HG02884 (cell line): ENCODE measurements around the gene VAV2.
A peak's percentile ranks its signal among the peaks of the same experiment; 100 is the strongest.
"Not testable (repeated sequence)": the region's sequence is repeated elsewhere in the genome, so short reads cannot be mapped to it uniquely, and the experiment has no call there.

Source experiments
- ATAC-seq: cut with Tn5 transposase; IDR thresholded peaks from one replicate; pipeline ENCODE4 v1.9.1; 2021; ENCODE audit warnings: mild to moderate bottlenecking, moderate library complexity; ENCODE audit not compliant: unreplicated experiment

VAV2 gene

DNA sequence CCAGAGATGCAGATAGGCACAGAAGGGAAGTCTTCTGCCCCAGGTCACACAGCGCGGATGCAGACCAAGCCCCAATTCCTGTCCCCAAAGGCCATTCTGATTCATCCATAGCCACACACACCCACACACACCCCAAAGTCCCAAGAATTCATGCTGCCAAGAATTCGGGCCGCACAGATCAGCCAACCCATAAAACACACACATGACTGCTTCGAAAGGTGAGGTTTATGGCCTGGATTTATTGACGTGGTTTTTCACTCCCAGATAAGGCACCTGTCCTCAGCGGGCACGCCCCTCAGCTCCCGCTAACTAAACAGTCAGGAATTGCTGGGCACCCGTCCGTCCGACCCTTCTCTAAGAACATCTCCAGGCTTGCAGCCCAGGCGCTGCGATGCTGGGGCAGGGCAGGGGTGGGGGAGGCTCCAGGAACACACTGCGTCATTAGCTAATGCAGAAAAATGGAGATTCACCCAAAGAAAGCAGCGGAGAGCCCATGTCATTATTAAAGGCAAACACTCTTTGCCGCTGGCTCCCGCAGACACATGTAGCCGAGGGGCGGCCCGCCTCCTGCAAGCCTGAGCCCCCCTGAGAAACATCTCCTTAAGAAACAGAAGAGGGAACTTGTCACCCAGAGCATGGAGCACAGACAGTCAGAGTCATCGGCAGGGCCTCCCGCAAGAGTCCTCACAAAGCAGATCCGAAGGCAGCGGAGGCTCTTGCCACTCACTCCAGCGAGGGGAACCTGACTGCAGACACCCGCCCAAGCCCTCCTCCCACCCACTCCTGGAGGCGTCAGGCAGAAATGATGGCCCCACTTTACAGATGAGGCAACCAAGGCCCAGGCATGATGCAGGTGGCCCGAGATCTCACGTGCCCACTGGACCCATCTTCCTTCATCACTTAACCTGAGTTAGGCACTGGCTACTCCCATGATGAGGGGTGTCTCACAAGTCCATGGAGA is 19.9 kb downstream of the VAV2 start:
- ATAC-seq, result no peak

DNA sequence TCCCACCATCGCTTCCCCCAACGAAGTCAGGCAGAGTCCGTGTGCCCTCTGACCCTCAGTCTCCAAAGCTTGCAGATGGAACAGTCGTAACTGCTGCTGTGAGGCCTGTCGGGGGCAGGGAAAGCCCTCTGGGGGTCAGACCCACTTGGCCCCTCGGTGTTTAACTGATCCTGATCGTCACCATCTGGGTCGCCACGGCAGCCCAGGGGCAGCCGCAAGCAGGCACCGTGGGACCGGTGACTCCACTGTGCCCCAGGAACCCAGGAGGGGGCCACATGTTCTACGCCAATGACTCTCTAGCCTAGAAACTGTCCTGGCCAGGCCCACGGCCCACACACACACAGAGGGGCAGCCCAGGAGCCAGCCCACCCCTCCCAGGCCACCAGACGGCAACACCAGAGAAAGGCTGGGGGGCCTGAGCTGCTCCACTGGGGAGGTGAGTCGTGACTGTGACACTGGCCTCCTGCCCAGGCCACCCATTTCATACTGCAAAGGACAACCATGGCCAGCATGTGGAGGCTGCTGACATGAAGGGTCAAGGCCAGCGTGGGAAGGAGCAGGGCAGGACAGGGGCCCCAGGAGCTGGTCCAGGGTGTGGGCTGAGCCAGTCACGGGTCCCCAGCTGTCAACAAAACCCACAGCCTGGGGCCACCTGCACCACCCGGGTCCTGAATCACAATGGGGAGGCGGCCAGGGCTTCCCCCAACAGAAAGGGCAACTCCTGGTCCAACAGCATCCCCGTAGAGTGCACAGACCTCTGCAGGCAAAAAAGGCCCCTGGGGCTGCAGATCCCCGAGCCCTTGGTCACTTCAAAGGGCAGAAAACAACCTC is 20.8 kb downstream of the VAV2 start:
- ATAC-seq, result no peak

DNA sequence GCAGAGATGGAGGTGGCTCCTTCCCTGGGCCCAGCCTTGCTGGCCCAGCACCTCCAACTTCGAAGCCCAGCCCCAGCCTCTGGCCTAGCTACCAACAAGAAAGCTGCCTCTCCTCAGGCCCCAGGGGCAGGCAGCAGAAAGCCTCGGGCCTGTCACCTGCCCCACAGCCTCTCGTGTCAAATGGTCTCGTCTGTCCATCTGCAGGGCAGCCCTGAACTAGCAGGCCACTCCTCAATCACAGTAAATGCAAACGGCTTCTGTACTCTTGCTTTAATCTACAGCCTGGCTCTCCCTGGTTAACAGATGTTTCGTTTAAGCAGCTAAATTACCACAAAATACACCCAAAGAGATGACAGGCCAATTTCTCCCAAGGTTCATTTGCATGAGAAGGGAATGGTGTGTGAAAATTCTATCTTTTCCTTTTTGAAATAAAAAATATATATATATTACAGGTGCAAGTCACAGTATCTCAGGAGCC is 21.5 kb downstream of the VAV2 start:
- ATAC-seq, result no peak

DNA sequence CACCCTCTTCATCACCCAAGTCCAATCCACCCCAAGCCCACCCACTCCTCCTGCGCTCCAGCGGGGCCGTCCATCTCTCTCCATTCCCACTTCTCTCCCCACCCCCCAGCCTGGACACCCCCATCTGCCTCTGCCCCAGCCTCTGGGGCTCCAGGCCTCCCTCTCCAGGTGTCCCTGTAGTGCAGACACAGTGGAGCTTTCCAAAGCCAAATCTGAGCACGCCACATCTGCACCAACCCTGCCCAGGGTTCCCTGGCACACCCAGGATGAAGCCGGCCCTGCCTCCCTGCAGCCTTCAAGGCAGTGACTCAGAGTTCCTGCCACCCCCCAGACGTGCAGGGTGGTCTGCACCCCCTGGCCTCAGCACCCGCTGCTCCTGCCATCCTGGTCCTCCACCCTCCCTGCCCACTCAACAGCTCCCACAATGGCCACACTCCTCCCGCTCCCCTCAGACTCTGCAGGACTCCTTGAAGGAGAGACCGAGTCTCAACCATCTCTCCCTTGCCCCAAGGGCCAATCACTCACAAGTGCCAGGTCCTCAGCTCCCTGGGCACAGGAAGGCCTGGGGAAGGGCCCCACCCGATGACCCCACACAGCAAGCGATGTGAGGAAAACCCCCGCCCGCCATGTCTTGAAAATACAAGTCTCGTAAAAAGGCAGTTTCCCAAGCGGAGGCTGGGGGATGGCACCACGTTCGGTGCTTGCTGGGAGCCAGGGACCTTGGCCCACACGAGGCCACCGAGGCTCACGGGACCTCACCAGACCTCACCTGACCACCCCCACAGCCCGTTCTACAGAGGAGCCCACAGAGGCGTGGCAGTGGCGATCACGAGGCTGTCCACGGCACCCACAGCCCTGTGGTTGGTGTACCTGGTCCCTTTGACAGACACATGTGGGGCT is 22.2 kb downstream of the VAV2 start:
- no peak for ATAC-seq

DNA sequence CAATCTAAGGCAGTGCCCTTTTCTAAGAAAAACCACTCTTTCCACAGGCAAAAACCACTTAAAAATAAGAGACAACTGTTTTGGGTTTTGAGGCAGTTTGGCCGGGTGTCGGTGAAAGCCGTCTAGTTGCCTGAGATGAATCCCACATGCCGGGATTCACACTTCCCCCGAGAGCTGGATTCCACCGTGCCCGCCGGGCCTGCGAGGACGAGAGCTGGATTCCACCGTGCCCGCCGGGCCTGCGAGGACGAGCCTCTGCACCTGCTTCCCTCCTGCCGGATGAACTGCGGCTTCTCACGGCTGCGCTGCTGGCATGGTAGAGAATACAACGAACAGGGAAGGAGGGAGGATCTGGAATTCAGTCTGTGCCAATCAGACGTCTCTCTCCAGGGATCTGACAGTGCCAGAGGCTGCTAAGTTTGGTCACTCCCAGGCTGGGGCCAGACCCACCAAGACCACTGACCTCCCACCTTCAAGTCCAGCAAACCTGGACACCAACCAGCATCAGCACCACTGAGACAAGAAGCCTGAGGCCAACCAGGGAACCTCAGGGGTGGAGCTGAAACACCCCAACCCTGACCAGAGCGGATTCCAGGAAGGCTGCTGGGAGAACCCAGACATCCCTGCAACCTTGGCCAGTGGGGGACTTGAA is 23.0 kb downstream of the VAV2 start:
- no peak for ATAC-seq

DNA sequence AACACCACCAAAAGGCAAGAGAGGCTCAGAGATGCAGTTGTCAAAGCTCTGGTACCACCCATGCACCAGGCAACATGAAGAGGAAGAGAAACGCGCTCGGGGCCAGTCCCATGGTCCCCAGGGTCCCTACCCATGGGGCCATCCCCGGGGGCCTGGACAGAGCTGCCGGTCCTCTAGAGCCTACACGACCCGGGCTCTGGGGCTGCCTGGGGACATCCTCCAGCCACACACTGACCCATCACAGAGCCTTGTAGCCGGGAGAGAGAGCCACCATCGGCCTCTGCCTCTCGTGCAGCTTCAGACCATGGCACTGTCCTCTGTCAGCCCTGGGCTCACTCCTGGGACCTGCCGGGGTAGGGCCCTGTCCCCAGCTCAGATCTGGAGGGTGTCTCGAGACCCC is 23.7 kb downstream of the VAV2 start:
- no peak for ATAC-seq

DNA sequence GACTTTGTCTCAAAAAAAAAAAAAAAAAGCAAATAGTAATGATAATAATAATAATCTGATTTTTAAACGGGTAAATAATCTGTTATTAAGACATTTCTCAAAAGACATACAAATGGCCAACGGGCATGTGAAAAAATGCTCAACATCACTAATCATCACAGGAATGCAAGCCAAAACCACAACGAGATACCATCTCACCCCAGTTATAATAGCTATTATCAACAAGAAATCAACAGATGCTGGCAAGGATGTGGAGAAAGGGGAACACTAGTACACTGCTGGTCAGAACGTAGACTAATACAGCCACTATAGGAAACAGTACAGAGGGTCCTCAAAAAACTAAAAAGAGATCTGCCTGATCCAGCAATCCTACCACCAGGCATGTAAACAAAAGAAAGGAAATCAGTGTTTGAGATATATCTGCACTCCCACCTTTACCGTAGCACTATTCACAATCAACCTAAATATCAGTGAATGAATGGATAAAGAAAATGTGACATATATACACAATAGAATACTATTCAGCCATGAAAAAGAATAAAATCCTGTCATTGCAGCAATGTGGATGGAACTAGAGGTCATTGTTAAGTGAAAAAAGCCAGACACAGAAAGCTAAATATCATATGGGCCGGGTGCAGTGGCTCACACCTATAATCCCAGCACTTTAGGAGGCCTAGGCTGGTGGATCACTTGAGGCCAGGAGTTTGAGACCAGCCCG is 24.9 kb downstream of the VAV2 start:
- ATAC-seq, result no peak

DNA sequence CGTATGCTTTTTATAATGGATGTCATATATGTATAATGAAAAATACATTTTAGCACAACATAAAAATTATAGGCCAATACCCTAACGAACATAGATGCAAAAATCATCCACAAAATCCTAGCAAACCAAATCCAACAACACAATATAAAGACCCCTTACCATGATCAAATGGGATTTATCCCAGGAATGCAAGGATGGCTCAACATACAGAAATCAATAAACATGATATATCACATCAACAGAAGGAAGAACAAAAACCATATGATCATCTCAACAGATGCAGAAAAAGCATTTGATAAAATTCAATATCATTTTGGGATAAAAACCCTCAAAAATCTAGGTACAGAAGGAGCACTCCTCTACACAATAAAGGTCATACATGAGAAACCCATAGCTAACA is 27.7 kb downstream of the VAV2 start:
- ATAC-seq, result no peak

DNA sequence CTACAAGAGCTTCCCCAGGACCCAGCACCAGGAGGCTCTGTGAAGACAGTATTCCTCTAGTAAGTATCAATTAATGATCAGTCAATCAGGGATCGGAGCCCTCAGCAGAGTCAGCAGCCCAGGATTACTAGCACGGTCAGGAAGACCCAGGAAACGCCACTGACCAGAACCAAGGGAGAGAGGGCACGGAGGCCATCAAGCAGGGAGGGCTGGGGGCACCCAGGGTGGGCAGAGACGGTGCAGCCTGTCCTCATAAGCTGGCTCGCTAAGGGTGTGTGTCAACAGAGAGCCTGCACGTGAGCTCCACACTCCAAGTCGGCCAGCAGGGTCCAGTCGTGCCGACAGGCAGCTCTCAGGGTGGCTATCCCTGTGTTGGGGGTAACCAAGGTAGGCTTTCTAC is 29.0 kb downstream of the VAV2 start:
- no peak for ATAC-seq

DNA sequence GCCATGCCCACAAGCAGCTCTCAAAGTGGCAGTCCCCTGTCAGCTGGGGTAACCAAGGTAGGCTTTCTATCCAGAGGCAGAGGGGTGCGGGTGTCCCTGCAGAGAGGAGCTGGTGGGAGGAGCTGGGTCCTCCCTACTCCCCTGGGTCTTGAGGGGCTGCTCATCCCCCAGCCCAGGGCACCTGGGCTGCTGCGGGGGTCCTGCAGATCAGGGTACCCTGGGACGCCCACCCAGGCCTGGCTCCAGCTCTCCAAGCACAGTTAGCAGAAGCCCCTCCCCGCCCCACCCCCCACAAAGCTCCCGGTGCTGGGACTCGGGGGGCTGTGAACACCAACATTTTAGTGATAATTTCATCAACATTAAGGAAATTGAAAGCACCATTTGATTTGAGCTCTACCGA is 29.8 kb downstream of the VAV2 start:
- no peak for ATAC-seq

DNA sequence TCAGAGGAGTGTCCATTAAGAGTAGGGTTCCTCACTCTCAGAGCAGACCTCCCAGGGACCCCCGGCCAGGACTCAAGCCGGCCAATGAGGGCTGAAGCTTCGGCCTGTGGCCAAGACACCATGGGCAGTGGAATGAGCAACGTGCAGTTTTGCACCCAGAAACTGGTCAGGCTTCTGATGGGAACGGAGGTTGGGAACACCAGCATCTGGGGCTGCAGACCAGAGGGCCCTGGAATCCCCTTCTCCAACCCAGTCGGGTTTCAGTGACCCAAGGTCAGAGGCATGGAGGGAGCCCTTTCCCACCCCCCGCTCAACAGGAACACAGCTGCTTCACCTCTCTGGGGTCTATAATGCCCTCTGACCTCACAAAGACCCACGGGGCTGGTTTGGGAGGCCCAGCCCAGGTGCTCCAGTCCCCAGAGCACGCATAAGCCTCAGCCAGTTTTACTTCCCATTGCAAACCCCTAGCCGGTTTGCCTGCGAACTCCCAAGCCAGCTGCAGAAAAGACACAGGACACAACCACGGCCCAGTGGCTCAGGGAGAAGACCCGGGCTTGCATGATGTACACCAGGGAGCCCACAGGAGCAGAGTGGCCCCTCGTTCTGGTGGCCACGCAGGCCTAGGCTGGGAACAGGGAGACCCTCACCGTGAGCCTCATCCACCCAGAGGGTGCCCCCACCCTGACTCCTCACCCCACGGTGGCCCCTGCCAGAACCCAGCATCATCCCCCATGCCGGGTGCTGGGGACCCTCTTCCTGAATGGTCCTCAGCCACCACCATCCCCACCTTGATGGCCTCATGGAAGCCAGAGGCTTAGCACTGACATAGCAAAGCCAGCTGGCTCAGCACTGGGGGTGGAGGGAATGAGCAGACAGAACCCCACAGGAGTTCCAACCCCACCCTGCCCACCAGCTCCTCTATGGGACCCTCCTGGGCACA is 30.6 kb downstream of the VAV2 start:
- no peak for ATAC-seq

DNA sequence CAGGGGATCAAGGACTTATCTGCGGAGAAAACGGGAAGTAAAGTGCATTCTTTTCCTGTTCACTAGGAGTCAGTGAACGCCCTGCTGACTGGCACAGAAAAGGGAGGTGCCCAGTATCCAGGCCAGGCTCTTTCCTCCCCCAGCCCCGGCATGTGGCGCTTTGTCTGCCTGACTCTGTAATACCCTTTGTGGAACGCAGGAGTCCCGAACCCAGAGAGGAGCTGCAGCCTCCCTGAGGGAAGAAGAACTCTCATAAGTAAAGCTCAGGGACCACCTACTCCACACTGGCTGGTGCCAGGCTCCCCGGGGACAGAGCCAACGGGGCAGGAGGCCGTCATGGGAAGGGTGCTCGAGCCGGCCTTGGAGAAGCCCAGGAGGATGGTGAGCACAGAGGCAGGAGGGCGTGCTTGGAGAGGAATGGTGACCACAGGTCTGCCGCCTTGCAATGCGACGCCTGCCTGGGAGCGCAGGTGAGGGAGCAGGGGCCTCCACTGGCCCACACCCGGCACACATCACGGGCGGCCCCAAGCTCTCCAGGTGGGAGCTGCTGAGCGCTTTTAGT is 31.5 kb downstream of the VAV2 start:
- ATAC-seq, result no peak

DNA sequence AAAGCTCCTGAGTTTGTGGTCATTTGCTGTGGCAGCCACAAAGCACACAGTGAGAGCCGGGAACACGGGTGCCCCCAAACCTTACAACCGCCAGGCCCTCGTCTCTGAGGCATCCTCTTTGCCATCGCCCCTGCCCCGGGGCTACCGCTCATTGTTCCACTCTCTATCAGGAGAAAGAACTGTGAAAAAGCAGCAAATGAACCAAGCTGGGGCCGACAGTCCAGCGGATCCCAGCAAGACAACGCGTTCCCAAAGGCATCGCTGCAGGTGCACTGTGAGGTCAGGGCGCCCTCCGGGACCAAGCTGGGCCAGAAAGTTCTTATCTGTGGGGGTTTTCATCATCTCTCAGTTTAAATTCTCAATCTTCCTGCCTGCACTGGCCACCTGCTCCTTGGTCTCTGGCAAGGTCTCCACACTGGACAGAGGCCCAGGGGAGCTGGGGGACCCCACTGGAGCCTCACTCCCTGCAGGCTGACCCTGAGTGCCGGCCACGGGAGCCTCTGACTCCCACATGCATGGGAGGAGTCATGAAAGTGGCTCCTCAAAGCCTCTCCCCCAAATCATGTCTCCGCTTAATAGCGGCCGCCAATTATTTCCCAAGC is 32.1 kb downstream of the VAV2 start:
- ATAC-seq, result no peak

DNA sequence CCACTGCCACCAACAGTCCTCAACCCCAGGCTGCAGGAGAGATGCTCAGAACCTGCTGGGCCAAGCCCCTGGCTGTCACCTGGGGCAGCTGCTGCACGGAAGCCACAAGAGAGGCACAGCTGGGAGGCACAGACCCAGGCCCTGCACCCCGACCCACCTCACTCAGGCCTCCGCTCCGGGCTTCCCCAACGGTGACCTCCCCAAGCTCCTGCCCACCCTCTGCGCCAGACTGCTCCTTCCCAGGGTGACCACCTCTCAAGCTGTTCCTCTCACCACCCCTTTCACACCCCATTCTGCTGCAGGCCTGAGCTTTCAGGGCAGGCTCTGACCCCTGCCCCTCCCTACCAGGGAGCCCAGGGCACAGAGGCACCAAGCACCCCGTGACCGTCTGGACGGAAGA is 33.0 kb downstream of the VAV2 start:
- ATAC-seq, result no peak

DNA sequence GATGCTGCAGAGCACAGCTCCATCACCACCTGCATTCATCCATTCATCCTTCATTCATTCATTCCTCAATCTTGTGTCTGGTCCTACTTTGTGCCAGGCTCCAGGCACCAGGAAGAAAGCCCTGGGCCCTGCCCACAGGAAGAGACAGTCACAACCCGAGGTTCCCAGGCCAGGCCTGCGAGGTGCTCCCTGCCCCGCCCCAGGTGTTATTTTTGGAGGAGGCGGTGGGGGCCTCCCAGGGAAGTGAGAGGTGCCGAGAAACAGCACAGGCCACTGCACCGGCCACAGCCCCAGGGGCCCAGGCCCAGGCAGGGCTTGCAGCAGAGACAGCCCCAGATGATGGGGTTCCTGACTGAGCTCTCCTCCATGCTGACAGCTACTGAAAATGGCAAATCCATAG is 33.4 kb downstream of the VAV2 start:
- peak; percentile 40 for ATAC-seq

DNA sequence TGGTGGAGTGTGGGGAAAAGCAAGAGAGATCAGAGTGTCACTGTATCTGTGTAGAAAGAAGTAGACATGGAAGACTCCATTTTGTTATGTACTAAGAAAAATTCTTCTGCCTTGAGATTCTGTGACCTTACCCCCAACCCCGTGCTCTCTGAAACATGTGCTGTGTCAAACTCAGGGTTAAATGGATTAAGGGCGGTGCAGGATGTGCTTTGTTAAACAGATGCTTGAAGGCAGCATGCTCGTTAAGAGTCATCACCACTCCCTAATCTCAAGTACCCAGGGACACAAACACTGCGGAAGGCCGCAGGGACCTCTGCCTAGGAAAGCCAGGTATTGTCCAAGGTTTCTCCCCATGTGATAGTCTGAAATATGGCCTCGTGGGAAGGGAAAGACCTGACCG is 34.4 kb downstream of the VAV2 start:
- ATAC-seq, result not testable (repeated sequence)

DNA sequence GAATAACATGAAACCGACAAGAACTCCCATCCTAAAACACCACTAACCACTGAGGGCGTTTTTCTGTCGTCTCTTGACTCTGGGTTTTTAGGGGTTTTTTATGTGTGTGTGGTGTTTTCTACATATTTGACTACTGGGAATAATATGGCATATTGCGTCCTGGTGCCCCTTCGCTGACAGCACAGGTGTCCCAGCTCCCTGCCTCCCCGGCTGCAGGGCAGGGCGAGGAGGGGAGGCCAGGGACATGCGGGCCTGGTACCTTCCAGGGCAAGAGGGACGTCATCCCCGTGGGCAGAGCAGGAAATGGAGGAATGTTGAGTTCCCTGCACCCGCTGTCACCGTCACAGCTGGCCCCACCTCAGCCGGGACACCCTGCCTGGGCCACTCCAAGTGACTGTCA is 34.8 kb downstream of the VAV2 start:
- no peak for ATAC-seq

DNA sequence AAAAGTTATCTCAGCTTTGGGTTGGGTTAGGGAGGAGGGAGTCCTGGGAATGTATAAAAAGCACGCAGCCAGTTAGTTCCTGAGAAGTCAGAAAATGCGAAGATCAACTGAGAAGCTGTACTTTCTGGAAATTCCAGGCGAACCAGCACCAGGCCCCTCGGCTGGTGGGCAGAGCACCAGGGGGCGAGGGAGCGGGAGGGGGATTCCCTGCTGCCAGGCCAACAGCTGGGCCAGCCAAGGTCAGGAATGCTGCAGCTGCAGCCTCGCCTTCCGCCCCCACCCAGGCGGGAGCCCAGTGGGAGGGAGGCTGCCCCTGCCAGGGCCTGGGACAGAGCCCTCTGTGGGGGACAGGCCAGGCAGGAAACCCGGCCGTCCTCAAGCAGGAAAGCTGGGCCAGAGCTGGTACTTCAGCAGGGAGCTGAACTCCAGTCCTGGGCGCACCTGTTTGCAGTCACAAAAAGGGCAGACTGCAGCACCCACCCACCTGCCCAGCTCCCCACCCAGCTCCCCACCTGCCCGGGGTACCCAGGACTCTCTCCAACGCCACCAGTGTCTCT is 35.5 kb downstream of the VAV2 start:
- no peak for ATAC-seq
